Measurements from ENCODE around the gene CREG1. TPM values are rescaled to one million over a fixed set of nuclear protein-coding genes. Genes with fewer than 3 reads are reported as not detected.

Gene CREG1
- total RNA-seq, 3 donors from 2014 or later: 47.8 to 70.6 (median 58.7) TPM

- no peak for DNase-seq
- ATAC-seq: no peak
- Histone ChIP-seq H3K9me3 (no peaks in the 10 kb centered on the region), H3K36me3 (ENCODE audit: low read depth) (no peaks in the 10 kb centered on the region), H3K4me3 (no peak overlapping the region), H3K4me1 (ENCODE audit: low read depth) (no peaks in the 10 kb centered on the region)
- no peak for TF ChIP-seq CTCF (IDR thresholded peaks at IDR 0.05)
- intact Hi-C loops (cut with DNase I, micrococcal nuclease): loop anchor here in 1 of 2 donors (10.0 kb wide), 3 partner anchors 134 to 474 kb away; no protein-coding TSS in a partner anchor
Measured at GRCh38 chr1:167538657-167539056, 14.9 kb downstream of the CREG1 start.

- peak; percentile 93 for ATAC-seq
- Histone ChIP-seq H3K4me1 (ENCODE audit: low read depth) (no peaks in the 10 kb centered on the region), H3K9me3 (no peaks in the 10 kb centered on the region), H3K4me3 (no peak overlapping the region), H3K36me3 (ENCODE audit: low read depth) (no peaks in the 10 kb centered on the region)
- intact Hi-C loops (cut with DNase I, micrococcal nuclease): loop anchor here (5.0 to 10.0 kb wide), 4 partner anchors 129 to 469 kb away; no protein-coding TSS in a partner anchor
- TF ChIP-seq CTCF (IDR thresholded peaks at IDR 0.05): peak; percentile 84
- peak in 2 of 3 donors; percentile 76 to 77 for DNase-seq
Measured at GRCh38 chr1:167533851-167534300, 19.7 kb downstream of the CREG1 start.

- TF ChIP-seq CTCF (IDR thresholded peaks at IDR 0.05): no peak
- H3K4me3 ChIP-seq: no peak overlapping the region
- H3K9me3 ChIP-seq: no peaks in the 10 kb centered on the region
- DNase-seq (no peak), ATAC-seq (no peak)
- intact Hi-C loops (cut with DNase I, micrococcal nuclease): loop anchor here (5.0 to 10.0 kb wide), 4 partner anchors 128 to 468 kb away; no protein-coding TSS in a partner anchor
- H3K4me1 ChIP-seq (ENCODE audit: low read depth): no peaks in the 10 kb centered on the region
- no peaks in the 10 kb centered on the region for H3K36me3 ChIP-seq (ENCODE audit: low read depth)
Measured at GRCh38 chr1:167532964-167533824, 20.4 kb downstream of the CREG1 start.

- ATAC-seq: peak; percentile 48
- Histone ChIP-seq H3K4me1 (ENCODE audit: low read depth) (no peaks in the 10 kb centered on the region), H3K4me3 (no peak overlapping the region), H3K36me3 (ENCODE audit: low read depth) (no peaks in the 10 kb centered on the region), H3K9me3 (no peaks in the 10 kb centered on the region)
- DNase-seq: no peak
- intact Hi-C loops (cut with DNase I, micrococcal nuclease): loop anchor here (5.0 to 10.0 kb wide), 4 partner anchors 128 to 468 kb away; no protein-coding TSS in a partner anchor
- no peak for TF ChIP-seq CTCF (IDR thresholded peaks at IDR 0.05)
Measured at GRCh38 chr1:167532375-167532774, 21.2 kb downstream of the CREG1 start.

GRCh38 chr1:167529829-167530474, 23.6 kb downstream of the CREG1 start:
- DNase-seq (no peak), ATAC-seq (no peak)
- H3K9me3 ChIP-seq: no peaks in the 10 kb centered on the region
- H3K4me3 ChIP-seq: no peak overlapping the region
- no peaks in the 10 kb centered on the region for H3K36me3 ChIP-seq (ENCODE audit: low read depth)
- no peak for TF ChIP-seq CTCF (IDR thresholded peaks at IDR 0.05)
- H3K4me1 ChIP-seq (ENCODE audit: low read depth): no peaks in the 10 kb centered on the region
- intact Hi-C loops (cut with DNase I, micrococcal nuclease): loop anchor here (5.0 to 10.0 kb wide), 4 partner anchors 125 to 465 kb away; no protein-coding TSS in a partner anchor

Data from mucosa of descending colon (tissue), 3 donors.